K562 (cell line): ENCODE measurements around the gene ASB6. TPM values are rescaled to one million over a fixed set of nuclear protein-coding genes. Genes with fewer than 3 reads are reported as not detected.

Experiments used
- BCLAF1 ChIP-seq, 2 experiments: fragments of 450-650 bp in 1 of 2; IDR thresholded peaks; 2 replicates each; pipeline ENCODE4 v1.6.1; 2011 to 2017; ENCODE audit warnings: low read depth in 2 of 2, antibody characterized with exemption in 1 of 2, borderline replicate concordance in 1 of 2, low read length in 1 of 2, mild to moderate bottlenecking in 1 of 2, mixed read lengths in 1 of 2; ENCODE audit not compliant: control insufficient read depth in 1 of 2
- CEBPB ChIP-seq: fragments of 450-650 bp; IDR thresholded peaks from 2 replicates; pipeline ENCODE4 v1.6.1; 2016; ENCODE audit warnings: missing genetic modification characterization, missing compliant biosample characterization
- CHD2 ChIP-seq: IDR thresholded peaks from 2 replicates; pipeline ENCODE4 v1.6.1; 2011; ENCODE audit warnings: low read depth, low read length
- DPF2 ChIP-seq: fragments of 450-650 bp; IDR thresholded peaks from 2 replicates; pipeline ENCODE4 v1.6.1; 2016
- HNRNPK ChIP-seq: fragments of 200-400 bp; formaldehyde crosslinking; IDR thresholded peaks from one replicate; pipeline ENCODE4 v1.6.1; 2018; ENCODE audit warnings: mild to moderate bottlenecking, low read depth, low read length; ENCODE audit not compliant: poor library complexity, severe bottlenecking
- KLF1 ChIP-seq: fragments of 450-650 bp; IDR thresholded peaks from 2 replicates; pipeline ENCODE4 v1.6.1; 2016; ENCODE audit warnings: missing genetic modification characterization, missing compliant biosample characterization
- MCM5 ChIP-seq: fragments of 450-650 bp; IDR thresholded peaks from 2 replicates; pipeline ENCODE4 v1.6.1; 2016; ENCODE audit warnings: low read depth
- MIER1 ChIP-seq: fragments of 450-650 bp; IDR thresholded peaks from 2 replicates; pipeline ENCODE4 v1.6.1; 2016; ENCODE audit warnings: antibody characterized with exemption, mild to moderate bottlenecking, low read depth
- NFXL1 ChIP-seq: fragments of 450-650 bp; formaldehyde crosslinking; IDR thresholded peaks from 2 replicates; pipeline ENCODE4 v1.4.0; 2021; ENCODE audit warnings: mild to moderate bottlenecking
- RBM22 ChIP-seq: fragments of 200-400 bp; formaldehyde crosslinking; IDR thresholded peaks from 2 replicates; pipeline ENCODE4 v1.6.1; 2018; ENCODE audit warnings: low read length, low read depth; ENCODE audit not compliant: poor library complexity, severe bottlenecking
- SMAD1 ChIP-seq: fragments of 150-350 bp; IDR thresholded peaks from 2 replicates; pipeline ENCODE4 v1.6.1; 2014; ENCODE audit warnings: low read length, low read depth; ENCODE audit not compliant: partially characterized antibody
- SRSF7 ChIP-seq: fragments of 200-400 bp; formaldehyde crosslinking; optimal IDR thresholded peaks from 2 replicates; pipeline ENCODE3; 2017; ENCODE audit warnings: mild to moderate bottlenecking, low read depth, low read length
- TRIM28 ChIP-seq: fragments of 450-650 bp; IDR thresholded peaks from 2 replicates; pipeline ENCODE4 v1.6.1; 2017
- ZBTB33 ChIP-seq: sonication (generic); formaldehyde crosslinking; IDR thresholded peaks from 2 replicates; pipeline ENCODE4 v1.8.1; 2023; ENCODE audit warnings: mild to moderate bottlenecking, missing genetic modification reagents
- ZHX1 ChIP-seq: fragments of 150-350 bp; conservative IDR thresholded peaks from 2 replicates; pipeline ENCODE4 v1.6.1; 2014; ENCODE audit warnings: low read length
- ZNF175 ChIP-seq: fragments of 200-800 bp; sonication (Bioruptor generic); IDR thresholded peaks from 2 replicates; pipeline ENCODE4 v1.6.1; 2016; ENCODE audit warnings: low read depth, mild to moderate bottlenecking, missing genetic modification characterization, missing compliant biosample characterization
- ZNF23 ChIP-seq: fragments of 250-450 bp; sonication (Bioruptor Pico); IDR thresholded peaks from 2 replicates; pipeline ENCODE4 v1.4.0; 2020; ENCODE audit warnings: mild to moderate bottlenecking
- ZNF41 ChIP-seq: fragments of 250-450 bp; sonication (Bioruptor Pico); conservative IDR thresholded peaks from 2 replicates; pipeline ENCODE4 v1.4.0; 2020; ENCODE audit warnings: mild to moderate bottlenecking
- ZNF445 ChIP-seq: fragments of 250-450 bp; sonication (Bioruptor Pico); IDR thresholded peaks from 2 replicates; pipeline ENCODE4 v1.4.0; 2020; ENCODE audit warnings: low read depth, mild to moderate bottlenecking, moderate library complexity
- ZNF511 ChIP-seq: sonication (generic); formaldehyde crosslinking; IDR thresholded peaks from 2 replicates; pipeline ENCODE4 v1.8.0; 2022; ENCODE audit warnings: mild to moderate bottlenecking, missing genetic modification reagents
- polyA plus RNA-seq, 8 experiments: library from polyadenylated mRNA; depleted of rRNA in 4 of 8; stranded (reverse) in 5 of 8; unstranded in 3 of 8; fragments of >200 nt; fragmentation: Nextera tagmentation in 2 of 8; fragmentation: Illumina TruSeq in 1 of 8; extraction: Ambion mirVana in 2 of 8; extraction: Trizol in 1 of 8; gene quantifications; 2 replicates each; pipeline versions ENCODE4 v1.2.1 to v1.2.3, GENCODE V29; 2011 to 2014; ENCODE audit warnings: inconsistent platforms in 1 of 8, missing spikeins in 1 of 8
- total RNA-seq, 7 experiments: library from RNA; depleted of rRNA in 6 of 7; stranded (reverse); fragments of >200 nt in 6 of 7; fragmentation: Illumina TruSeq in 2 of 7; extraction: Trizol in 2 of 7; gene quantifications; 2 replicates each; pipeline versions ENCODE4 v1.2.1 to v1.2.3, GENCODE V29; 2011 to 2021; ENCODE audit warnings: low replicate concordance in 1 of 7

The ASB6 gene
- total and polyA plus RNA-seq, 9 of the 15 experiments (the other 6 are each of a cell fraction or from before 2014, with no cell fraction given) = 0.92 to 17.8 (median 11.3) TPM

GRCh38 chr9:129595903-129596540, 45.9 kb downstream of the ASB6 start (continued):
- TF ChIP-seq ZHX1 (no peak), NFXL1 (CRISPR knock-in tag) (peak; percentile 87), DPF2 (peak; percentile 96), CHD2 (no peak), RBM22 (no peak), KLF1 (tag) (peak; percentile 74), ZNF23 (CRISPR knock-in tag) (no peak), BCLAF1 (IDR thresholded peaks at IDR 0.05; ENCODE audit: borderline replicate concordance in 1 of 2, control insufficient read depth in 1 of 2, low read depth in 2 of 2, low read length in 1 of 2) (0 out of 4 replicates have a peak, but pooled peaks of 1 of the 2 experiments have one; percentile 29), SRSF7 (no peak), CEBPB (tag) (peak; percentile 52; the same call in 1 of the 2 replicates), TRIM28 (0 out of 2 replicates have a peak, but pooled peaks have one; percentile 36), ZNF511 (CRISPR knock-in tag) (no peak), MCM5 (no peak), ZBTB33 (CRISPR knock-in tag) (peak; percentile 56; the same call in 1 of the 2 replicates), ZNF41 (CRISPR knock-in tag) (peak; percentile 83), HNRNPK (no peak), ZNF445 (CRISPR knock-in tag) (0 out of 2 replicates have a peak, but pooled peaks have one; percentile 62), MIER1 (no peak; the same call in 1 of the 2 replicates), ZNF175 (peak; percentile 98), SMAD1 (no peak)
